H1 (cell line): Measurements from ENCODE around the gene RSPO3. TPM values are rescaled to one million over a fixed set of nuclear protein-coding genes. Genes with fewer than 3 reads are reported as not detected.

Source experiments
- CTCF ChIA-PET: fragments of 300-600 bp; sonication (Branson Sonifier 250); formaldehyde crosslinking; loops from one replicate; lab custom pipeline; 2021; ENCODE audit not compliant: partially characterized antibody; lab: Charles Lee
- POLR2A ChIA-PET: fragments of 300-600 bp; sonication (Branson Sonifier 250); formaldehyde crosslinking; loops from one replicate; lab custom pipeline; 2021; ENCODE audit warnings: inconsistent platforms; ENCODE audit not compliant: partially characterized antibody; lab: Charles Lee
- DNase-seq, 2 experiments: peaks; one replicate each; pipeline versions ENCODE4 v3.0.0 to v3.0.0-alpha.2; 2010 to 2022; ENCODE audit warnings: low spot score in 2 of 2, low read depth in 1 of 2, mixed read lengths in 1 of 2
- FAIRE-seq: peaks from 2 replicates; lab custom pipeline; 2011; peaks lifted over from hg19 to GRCh38; lab: Jason Lieb, UNC
- H2AFZ ChIP-seq: 2 replicates; pipeline ENCODE4 v1.8.1; 2012; ENCODE audit warnings: low read length, inconsistent platforms
- H2AK5ac ChIP-seq: 2 replicates; pipeline ENCODE4 v1.6.1; 2013; ENCODE audit warnings: low read depth, low read length
- H2BK120ac ChIP-seq: replicated peaks from 2 replicates; pipeline ENCODE3; 2013; ENCODE audit warnings: low read depth, low read length, inconsistent platforms
- H2BK12ac ChIP-seq: 2 replicates; pipeline ENCODE4 v1.6.1; 2013; ENCODE audit warnings: low read depth, low read length
- H2BK15ac ChIP-seq: 2 replicates; pipeline ENCODE4 v1.6.1; 2013; ENCODE audit warnings: low read length
- H2BK20ac ChIP-seq: 2 replicates; pipeline ENCODE4 v1.6.1; 2013; ENCODE audit warnings: low read length
- H2BK5ac ChIP-seq: 2 replicates; pipeline ENCODE4 v1.6.1; 2013; ENCODE audit warnings: low read depth, low read length
- H3K14ac ChIP-seq: 2 replicates; pipeline ENCODE4 v1.6.1; 2013; ENCODE audit warnings: inconsistent platforms; ENCODE audit not compliant: insufficient read length
- H3K18ac ChIP-seq: 2 replicates; pipeline ENCODE4 v1.6.1; 2013; ENCODE audit warnings: low read length; ENCODE audit errors: extremely low read depth
- H3K23ac ChIP-seq: 2 replicates; pipeline ENCODE4 v1.6.1; 2013; ENCODE audit warnings: inconsistent platforms; ENCODE audit not compliant: insufficient read length
- H3K23me2 ChIP-seq: 2 replicates; pipeline ENCODE4 v1.6.1; 2013; ENCODE audit warnings: low read depth, low read length
- H3K27ac ChIP-seq: 2 replicates; pipeline ENCODE4 v1.6.1; 2011; ENCODE audit warnings: low read depth, low read length, inconsistent platforms
- H3K27me3 ChIP-seq, 4 experiments: replicated peaks in 1 of 4; 1 replicate in 1 of 4; 2 replicates in 3 of 4; pipeline versions ENCODE4 v1.6.1 to v1.8.1; 2011 to 2013; ENCODE audit warnings: low read length in 3 of 4, mild to moderate bottlenecking in 3 of 4, inconsistent platforms in 2 of 4, mixed read lengths in 2 of 4, moderate library complexity in 1 of 4; ENCODE audit not compliant: control insufficient read depth in 3 of 4, insufficient read depth in 3 of 4; ENCODE audit errors: extremely low read depth in 1 of 4
- H3K36me3 ChIP-seq, 4 experiments: 2 replicates each; pipeline versions ENCODE4 v1.6.1 to v1.8.1; 2011 to 2013; ENCODE audit warnings: mild to moderate bottlenecking in 4 of 4, low read length in 3 of 4, moderate library complexity in 2 of 4, control low read depth in 1 of 4, inconsistent platforms in 1 of 4; ENCODE audit not compliant: insufficient read depth in 4 of 4, control insufficient read depth in 2 of 4
- H3K4ac ChIP-seq: replicated peaks from 2 replicates; pipeline ENCODE3; 2013; ENCODE audit warnings: low read length, low read depth, mixed read lengths, inconsistent platforms; ENCODE audit not compliant: insufficient read length
- H3K4me1 ChIP-seq, 4 experiments: replicated peaks in 1 of 4; 1 replicate in 1 of 4; 2 replicates in 3 of 4; pipeline versions ENCODE4 v1.6.1 to v1.8.1; 2011 to 2013; ENCODE audit warnings: low read length in 3 of 4, inconsistent platforms in 2 of 4, mixed read lengths in 1 of 4; ENCODE audit not compliant: insufficient read depth in 4 of 4, control insufficient read depth in 3 of 4
- H3K4me2 ChIP-seq, 2 experiments: 2 replicates each; pipeline versions ENCODE4 v1.6.1 to v1.8.1; 2011 to 2013; ENCODE audit warnings: low read depth in 2 of 2, low read length in 2 of 2, control low read depth in 1 of 2, inconsistent platforms in 1 of 2, mild to moderate bottlenecking in 1 of 2; ENCODE audit not compliant: insufficient read depth in 1 of 2
- H3K4me3 ChIP-seq, 4 experiments: fragments of 200-600, 300-600 bp in 1 of 4; sonication (generic), shearing (Covaris generic), sonication (Bioruptor Twin) in 1 of 4; 2 replicates each; pipeline versions ENCODE4 v1.5.1 to v1.8.1; 2011 to 2016; ENCODE audit warnings: low read length in 4 of 4, low read depth in 3 of 4, control low read depth in 2 of 4, inconsistent platforms in 2 of 4, mild to moderate bottlenecking in 2 of 4, mixed read lengths in 1 of 4, moderate library complexity in 1 of 4; ENCODE audit not compliant: insufficient read depth in 2 of 4; ENCODE audit errors: extremely low read depth in 1 of 4
- H3K56ac ChIP-seq: replicated peaks from 2 replicates; pipeline ENCODE3; 2013; ENCODE audit warnings: low read depth, mild to moderate bottlenecking, mixed read lengths, low read length, inconsistent platforms; ENCODE audit not compliant: insufficient read length
- H3K79me1 ChIP-seq: 2 replicates; pipeline ENCODE4 v1.6.1; 2013; ENCODE audit warnings: low read depth, low read length, control low read depth
- H3K79me2 ChIP-seq, 2 experiments: 2 replicates each; pipeline versions ENCODE4 v1.6.1 to v1.8.1; 2012 to 2013; ENCODE audit warnings: low read length in 2 of 2, mild to moderate bottlenecking in 2 of 2, inconsistent platforms in 1 of 2; ENCODE audit not compliant: insufficient read depth in 2 of 2, control insufficient read depth in 1 of 2
- H3K9ac ChIP-seq, 4 experiments: replicated peaks in 1 of 4; 1 replicate in 1 of 4; 2 replicates in 3 of 4; pipeline versions ENCODE4 v1.6.1 to v1.8.1; 2011 to 2013; ENCODE audit warnings: low read depth in 3 of 4, low read length in 3 of 4, control low read depth in 2 of 4, mild to moderate bottlenecking in 2 of 4, moderate library complexity in 2 of 4, inconsistent platforms in 1 of 4; ENCODE audit errors: extremely low read depth in 1 of 4
- H3K9me3 ChIP-seq, 2 experiments: 2 replicates each; pipeline versions ENCODE4 v1.6.1 to v1.8.1; 2012 to 2013; ENCODE audit warnings: mild to moderate bottlenecking in 2 of 2, moderate library complexity in 2 of 2, control low read depth in 1 of 2, inconsistent platforms in 1 of 2, low read depth in 1 of 2, low read length in 1 of 2, mixed read lengths in 1 of 2; ENCODE audit not compliant: insufficient read depth in 2 of 2
- H4K20me1 ChIP-seq, 2 experiments: replicated peaks in 1 of 2; 2 replicates each; pipeline versions ENCODE3 to v1.8.1; 2011 to 2013; ENCODE audit warnings: inconsistent platforms in 2 of 2, low read length in 2 of 2, mild to moderate bottlenecking in 1 of 2; ENCODE audit not compliant: insufficient read depth in 2 of 2, control insufficient read depth in 1 of 2
- H4K5ac ChIP-seq: 2 replicates; pipeline ENCODE4 v1.6.1; 2013; ENCODE audit warnings: low read length, low read depth, mixed read lengths, inconsistent platforms; ENCODE audit not compliant: insufficient read length
- H4K8ac ChIP-seq: 2 replicates; pipeline ENCODE4 v1.8.0; 2013; ENCODE audit warnings: mild to moderate bottlenecking, moderate library complexity, low read length, inconsistent platforms; ENCODE audit not compliant: insufficient read depth; ENCODE audit errors: extremely low read depth
- H4K91ac ChIP-seq: replicated peaks from 2 replicates; pipeline ENCODE3; 2013; ENCODE audit warnings: low read length, mixed read lengths, inconsistent platforms; ENCODE audit not compliant: insufficient read length
- BACH1 ChIP-seq: IDR thresholded peaks from 2 replicates; pipeline ENCODE4 v1.6.1; 2012; ENCODE audit warnings: low read length, improper control_type of control experiment
- BCL11A ChIP-seq, 2 experiments: IDR thresholded peaks; one replicate each; pipeline ENCODE4 v1.6.1; 2011; ENCODE audit warnings: low read depth in 2 of 2, low read length in 2 of 2, mild to moderate bottlenecking in 2 of 2
- CEBPB ChIP-seq: IDR thresholded peaks from 2 replicates; pipeline ENCODE4 v1.6.1; 2012; ENCODE audit warnings: low read depth, low read length
- JUND ChIP-seq: IDR thresholded peaks from 2 replicates; pipeline ENCODE4 v1.6.1; 2011; ENCODE audit warnings: mild to moderate bottlenecking, improper control_type of control experiment, low read length
- KDM1A ChIP-seq: fragments of 200-600, 300-600 bp; sonication (generic); IDR thresholded peaks from 2 replicates; pipeline ENCODE4 v1.7.1; 2016; ENCODE audit warnings: mild to moderate bottlenecking, low read length, borderline replicate concordance
- PHF8 ChIP-seq: fragments of 200-600 bp; sonication (generic); conservative IDR thresholded peaks from 2 replicates; pipeline ENCODE4 v1.7.1; 2012; ENCODE audit warnings: low read depth, mild to moderate bottlenecking, inconsistent platforms, low read length, moderate library complexity
- POLR2A ChIP-seq, 2 experiments: IDR thresholded peaks; 1 replicate in 1 of 2; 2 replicates in 1 of 2; pipeline ENCODE4 v1.6.1; 2011; ENCODE audit warnings: low read depth in 2 of 2, low read length in 2 of 2, mild to moderate bottlenecking in 2 of 2; ENCODE audit errors: control extremely low read depth in 1 of 2
- SIX5 ChIP-seq: IDR thresholded peaks from 2 replicates; pipeline ENCODE4 v1.6.1; 2011; ENCODE audit warnings: mild to moderate bottlenecking, low read depth, low read length
- WGBS, 2 experiments: shearing (Covaris generic) in 1 of 2; methylation state at CpG; one replicate each; pipeline versions ENCODE4 v1.1.6 to v1.1.7; 2013 to 2015; ENCODE audit warnings: low lambda C conversion rate in 2 of 2, mixed read lengths in 2 of 2, inconsistent platforms in 1 of 2, low coverage in 1 of 2, missing lambda C conversion rate in 1 of 2; ENCODE audit not compliant: insufficient replicate concordance in 2 of 2, insufficient coverage in 1 of 2, insufficient read length in 1 of 2; ENCODE audit errors: extremely low coverage in 1 of 2, missing lambda C conversion rate in 1 of 2; 5-methylcytosine and 5-hydroxymethylcytosine counted together
- polyA plus RNA-seq, 7 experiments: library from polyadenylated mRNA; depleted of rRNA in 3 of 7; stranded (reverse) in 5 of 7; unstranded in 2 of 7; fragments of >200 nt in 5 of 7; fragments of 200-250 nt in 2 of 7; gene quantifications; 1 replicate in 5 of 7; 2 replicates in 1 of 7; 4 replicates in 1 of 7; pipeline versions ENCODE4 v1.2.1 to v1.2.3, GENCODE V29; 2011 to 2013; ENCODE audit warnings: missing spikeins in 2 of 7, mixed read lengths in 2 of 7
- total RNA-seq: library from RNA; stranded (reverse); fragmentation: NEBNext Ultra II Directional; extraction: Animal tissue kit (Norgen Biotek cat#: 25700); gene quantifications from 2 replicates; pipeline ENCODE4 v1.2.1, GENCODE V29; 2021

Gene RSPO3
- total and polyA plus RNA-seq, 2 of the 8 experiments (the other 6 are each of a cell fraction or from before 2014, with no cell fraction given), result not detected

GRCh38 chr6:127176146-127176545 is 57.7 kb downstream of the RSPO3 start:
- FAIRE-seq (no peak), DNase-seq (no peak)
- no peaks in the 10 kb centered on the region for H3K23me2 ChIP-seq
- POLR2A ChIA-PET, result no interaction called here
- no peaks in the 10 kb centered on the region for H3K36me3 ChIP-seq
- H3K18ac ChIP-seq, result no peak overlapping the region
- H3K79me1 ChIP-seq, result no peaks in the 10 kb centered on the region
- H2AK5ac ChIP-seq, result no peak overlapping the region
- peaks cover 0 to 1% (median 0%) of the 10 kb centered on the region in 4 experiments; a peak in 1 of 7 replicates for H3K27me3 ChIP-seq
- H3K27ac ChIP-seq, result no peak overlapping the region
- no peaks in the 10 kb centered on the region for H3K9me3 ChIP-seq
- 100% methylated on average over 1 of the region's 1 CpG; no CpG with 5 or more reads in 1 of the 2 experiments for WGBS, 2 experiments
- no peak overlapping the region for H3K4me2 ChIP-seq
- H3K9ac ChIP-seq, result no peak overlapping the region
- no peak overlapping the region for H2BK5ac ChIP-seq
- no peak overlapping the region for H3K4ac ChIP-seq
- H3K56ac ChIP-seq, result no peak overlapping the region
- H2BK20ac ChIP-seq, result no peak overlapping the region
- H4K20me1 ChIP-seq, result no peaks in the 10 kb centered on the region
- CTCF ChIA-PET, result interaction anchor here (0.6 to 1.6 kb wide), 4 partner anchors 11 to 34 kb away, joined by 3 to 16 read pairs (median 4); no protein-coding TSS in a partner anchor
- no peak overlapping the region for H3K23ac ChIP-seq
- H3K4me3 ChIP-seq, result no peak overlapping the region
- no peak overlapping the region for H4K8ac ChIP-seq
- no peak overlapping the region for H4K91ac ChIP-seq
- no peak overlapping the region for H4K5ac ChIP-seq
- H2BK15ac ChIP-seq, result no peak overlapping the region
- 0 out of 2 replicates have a peak overlapping the region, but pooled peaks have one; percentile 27 for H2AFZ ChIP-seq
- no peak for TF ChIP-seq KDM1A
- TF ChIP-seq BACH1, result peak; percentile 30; the same call in 1 of the 2 replicates
- no peak for TF ChIP-seq SIX5
- TF ChIP-seq POLR2A (IDR thresholded peaks at IDR 0.05; ENCODE audit: control extremely low read depth in 1 of 2, low read depth in 2 of 2, low read length in 2 of 2), result no peak
- no peak for TF ChIP-seq JUND
- TF ChIP-seq BCL11A (IDR thresholded peaks at IDR 0.05; ENCODE audit: low read depth in 2 of 2, low read length in 2 of 2), result no peak
- no peak for TF ChIP-seq PHF8
- TF ChIP-seq CEBPB, result no peak
- H3K4me1 ChIP-seq, result no peaks in the 10 kb centered on the region; a peak in 1 of 7 replicates
- no peaks in the 10 kb centered on the region for H3K79me2 ChIP-seq
- no peak overlapping the region for H3K14ac ChIP-seq
- H2BK12ac ChIP-seq, result no peak overlapping the region
- no peak overlapping the region for H2BK120ac ChIP-seq
